NB4 (cell line): ENCODE results near the gene TRABD2B.

ENCODE experiments used
- DNase-seq: peaks from one replicate; pipeline ENCODE4 v3.0.0; 2010; ENCODE audit warnings: low read depth
- H3K4me3 ChIP-seq: one replicate; pipeline ENCODE4 v1.5.1; 2011; ENCODE audit warnings: mild to moderate bottlenecking, low read depth, low read length, moderate library complexity
- MYC ChIP-seq: IDR thresholded peaks from 2 replicates; pipeline ENCODE4 v1.6.1; 2011; ENCODE audit warnings: low read depth, low read length
- POLR2A ChIP-seq: IDR thresholded peaks from 2 replicates; pipeline ENCODE4 v1.6.1; 2011; ENCODE audit warnings: mild to moderate bottlenecking; ENCODE audit not compliant: insufficient read length; ENCODE audit errors: extremely low read depth
- TF ChIP-seq, protein P1 (sequence below): IDR thresholded peaks from one replicate; pipeline ENCODE4 v1.5.1; 2012; ENCODE audit warnings: low read depth, low read length
- TF ChIP-seq, protein P2 (sequence below): IDR thresholded peaks from 2 replicates; pipeline ENCODE4 v1.6.1; 2011; ENCODE audit warnings: low read depth, low read length

The TRABD2B gene

DNA sequence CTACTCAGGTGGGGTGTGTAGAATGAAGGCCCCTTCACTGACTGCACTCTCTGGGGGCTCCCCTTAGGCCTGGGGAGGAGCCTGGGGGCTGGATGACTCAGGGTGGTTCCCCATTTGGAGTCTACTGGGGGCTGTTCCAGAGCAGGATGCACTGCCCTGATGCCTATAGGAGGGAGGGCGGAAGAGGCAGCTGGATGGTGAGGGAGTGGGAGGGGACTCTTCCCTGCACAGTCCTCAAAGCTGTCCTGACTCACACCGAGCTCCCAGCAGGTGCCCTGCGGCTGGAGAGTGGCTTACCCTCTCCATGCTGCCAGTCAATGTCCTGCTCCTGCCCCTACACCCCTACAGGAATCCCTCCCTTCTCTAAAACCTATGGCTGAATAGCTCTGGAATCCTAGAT is 204.4 kb downstream of the TRABD2B start:
- no peak overlapping the region for H3K4me3 ChIP-seq
- no peak for TF ChIP-seq MYC
- TF ChIP-seq, protein P1, sequence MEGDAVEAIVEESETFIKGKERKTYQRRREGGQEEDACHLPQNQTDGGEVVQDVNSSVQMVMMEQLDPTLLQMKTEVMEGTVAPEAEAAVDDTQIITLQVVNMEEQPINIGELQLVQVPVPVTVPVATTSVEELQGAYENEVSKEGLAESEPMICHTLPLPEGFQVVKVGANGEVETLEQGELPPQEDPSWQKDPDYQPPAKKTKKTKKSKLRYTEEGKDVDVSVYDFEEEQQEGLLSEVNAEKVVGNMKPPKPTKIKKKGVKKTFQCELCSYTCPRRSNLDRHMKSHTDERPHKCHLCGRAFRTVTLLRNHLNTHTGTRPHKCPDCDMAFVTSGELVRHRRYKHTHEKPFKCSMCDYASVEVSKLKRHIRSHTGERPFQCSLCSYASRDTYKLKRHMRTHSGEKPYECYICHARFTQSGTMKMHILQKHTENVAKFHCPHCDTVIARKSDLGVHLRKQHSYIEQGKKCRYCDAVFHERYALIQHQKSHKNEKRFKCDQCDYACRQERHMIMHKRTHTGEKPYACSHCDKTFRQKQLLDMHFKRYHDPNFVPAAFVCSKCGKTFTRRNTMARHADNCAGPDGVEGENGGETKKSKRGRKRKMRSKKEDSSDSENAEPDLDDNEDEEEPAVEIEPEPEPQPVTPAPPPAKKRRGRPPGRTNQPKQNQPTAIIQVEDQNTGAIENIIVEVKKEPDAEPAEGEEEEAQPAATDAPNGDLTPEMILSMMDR = no peak
- TF ChIP-seq, protein P2, sequence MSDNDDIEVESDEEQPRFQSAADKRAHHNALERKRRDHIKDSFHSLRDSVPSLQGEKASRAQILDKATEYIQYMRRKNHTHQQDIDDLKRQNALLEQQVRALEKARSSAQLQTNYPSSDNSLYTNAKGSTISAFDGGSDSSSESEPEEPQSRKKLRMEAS = no peak
- no peak for TF ChIP-seq POLR2A
- no peak for DNase-seq

GRCh38 chr1:47791879-47792608 is 205.1 kb downstream of the TRABD2B start:
- TF ChIP-seq MYC (no peak), POLR2A (no peak)
- TF ChIP-seq, protein P2 = no peak
- TF ChIP-seq, protein P1 = no peak
- H3K4me3 ChIP-seq = no peak overlapping the region
- DNase-seq = no peak

DNA sequence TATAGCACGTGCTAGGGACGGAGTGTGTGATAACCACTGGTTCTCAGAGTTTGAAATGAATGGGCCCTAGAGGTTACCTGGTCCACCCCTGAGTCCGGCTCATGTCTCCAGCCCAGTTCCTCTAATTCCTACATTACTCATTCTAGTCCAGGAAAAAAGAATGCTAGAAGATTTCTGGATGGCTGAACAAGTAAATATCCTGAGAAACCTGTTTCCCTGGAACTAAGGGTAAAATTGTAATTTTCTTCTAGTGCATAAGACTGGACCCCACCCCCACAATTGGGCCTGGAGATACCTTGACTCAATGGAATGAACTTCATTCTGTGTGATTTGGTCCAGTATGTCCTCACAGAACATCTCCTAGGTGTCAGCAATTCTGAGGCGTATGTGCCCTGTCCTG is 208.4 kb downstream of the TRABD2B start:
- no peak overlapping the region for H3K4me3 ChIP-seq
- TF ChIP-seq, protein P2 = no peak
- TF ChIP-seq POLR2A = no peak
- no peak for TF ChIP-seq MYC
- TF ChIP-seq, protein P1 = no peak
- no peak for DNase-seq

GRCh38 chr1:47787560-47787959 is 209.6 kb downstream of the TRABD2B start:
- DNase-seq = no peak
- H3K4me3 ChIP-seq = no peak overlapping the region
- TF ChIP-seq, protein P1 = no peak
- TF ChIP-seq MYC (no peak), POLR2A (no peak)
- TF ChIP-seq, protein P2 = no peak

DNA sequence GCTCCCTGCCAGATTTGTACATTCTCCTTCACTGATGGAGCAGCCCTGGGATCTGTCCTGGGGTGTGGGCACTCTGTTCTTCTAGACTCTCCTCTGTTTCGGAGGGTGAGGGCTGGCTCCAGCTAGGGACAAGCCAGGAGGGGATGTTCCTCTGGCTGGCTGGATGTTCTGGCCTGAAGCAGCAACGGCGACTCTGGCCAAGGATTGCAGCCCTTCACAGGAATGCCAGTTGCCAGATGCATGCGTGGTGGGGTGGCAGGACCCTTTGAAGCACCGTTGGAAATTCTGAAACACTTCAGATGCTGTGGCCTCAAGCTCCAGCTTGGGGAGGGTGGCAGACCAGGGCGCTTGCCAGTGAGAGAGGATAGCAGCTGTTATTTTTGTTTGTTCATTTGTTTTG is 210.9 kb downstream of the TRABD2B start:
- no peak for DNase-seq
- TF ChIP-seq, protein P2 = no peak
- TF ChIP-seq POLR2A (no peak), MYC (no peak)
- TF ChIP-seq, protein P1 = no peak

More for the DNA sequence above, 210.9 kb downstream of the TRABD2B start:
- no peak overlapping the region for H3K4me3 ChIP-seq
